ENCODE data around the gene PAQR8. TPM values are rescaled to one million over a fixed set of nuclear protein-coding genes. Genes with fewer than 3 reads are reported as not detected.
A peak's percentile ranks its signal among the peaks of the same experiment; 100 is the strongest.

PAQR8 gene
- total RNA-seq, 1 experiment from 2014 or later = 3.2 TPM

GRCh38 chr6:52389626-52390360 is 27.8 kb downstream of the PAQR8 start:
- peak; percentile 92 for DNase-seq
- Histone ChIP-seq H3K36me3 (no peaks in the 10 kb centered on the region), H3K9me3 (peaks cover 3% of the 10 kb centered on the region), H3K27me3 (no peaks in the 10 kb centered on the region), H3K4me3 (no peak overlapping the region)

DNA sequence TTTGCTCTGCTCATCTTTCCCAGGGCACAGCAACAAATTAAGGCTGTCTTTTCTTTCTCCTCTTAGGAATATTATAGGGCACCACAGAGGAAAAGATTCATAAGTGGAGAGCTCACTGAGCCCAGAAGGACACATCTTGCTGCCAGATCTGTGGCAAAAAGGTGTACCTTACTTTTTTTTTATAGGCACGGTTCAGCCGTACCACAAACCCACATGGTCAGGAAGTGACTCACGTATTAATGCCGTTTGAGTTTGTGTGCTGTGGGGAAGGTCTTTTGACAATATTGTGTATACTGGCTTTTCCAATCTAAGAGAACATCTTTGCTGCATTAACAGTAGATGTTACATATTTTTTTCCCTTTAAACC is 28.4 kb downstream of the PAQR8 start:
- Histone ChIP-seq H3K27me3 (no peaks in the 10 kb centered on the region), H3K36me3 (no peaks in the 10 kb centered on the region), H3K4me3 (no peak overlapping the region), H3K9me3 (peaks cover 3% of the 10 kb centered on the region)
- peak; percentile 65 for DNase-seq

DNA sequence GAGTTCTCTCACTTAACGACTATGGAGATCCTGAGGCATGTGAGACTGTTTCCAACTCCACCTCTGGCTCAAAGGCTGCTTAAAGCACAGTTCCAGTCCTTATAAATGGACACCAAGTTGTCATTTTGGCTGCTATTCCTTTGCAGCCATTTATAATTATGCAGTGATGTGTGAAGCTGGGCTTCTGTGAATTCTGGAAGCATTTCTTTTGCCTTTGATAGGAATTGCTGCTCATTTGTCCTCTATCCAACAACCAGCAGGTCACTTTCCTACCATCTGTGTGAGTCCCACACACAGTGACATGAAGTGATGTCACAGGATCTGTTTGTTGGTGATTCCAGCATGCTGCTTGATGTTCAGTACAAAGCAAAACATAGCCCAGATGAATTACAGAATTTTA is 29.6 kb downstream of the PAQR8 start:
- Histone ChIP-seq H3K36me3 (no peaks in the 10 kb centered on the region), H3K4me3 (no peak overlapping the region), H3K27me3 (no peaks in the 10 kb centered on the region), H3K9me3 (peaks cover 3% of the 10 kb centered on the region)
- no peak for DNase-seq

GRCh38 chr6:52392944-52393343 is 31.0 kb downstream of the PAQR8 start:
- DNase-seq = no peak
- Histone ChIP-seq H3K9me3 (no peaks in the 10 kb centered on the region; the same call in 1 of the 2 replicates), H3K27me3 (no peaks in the 10 kb centered on the region), H3K4me3 (no peak overlapping the region), H3K36me3 (no peaks in the 10 kb centered on the region)

DNA sequence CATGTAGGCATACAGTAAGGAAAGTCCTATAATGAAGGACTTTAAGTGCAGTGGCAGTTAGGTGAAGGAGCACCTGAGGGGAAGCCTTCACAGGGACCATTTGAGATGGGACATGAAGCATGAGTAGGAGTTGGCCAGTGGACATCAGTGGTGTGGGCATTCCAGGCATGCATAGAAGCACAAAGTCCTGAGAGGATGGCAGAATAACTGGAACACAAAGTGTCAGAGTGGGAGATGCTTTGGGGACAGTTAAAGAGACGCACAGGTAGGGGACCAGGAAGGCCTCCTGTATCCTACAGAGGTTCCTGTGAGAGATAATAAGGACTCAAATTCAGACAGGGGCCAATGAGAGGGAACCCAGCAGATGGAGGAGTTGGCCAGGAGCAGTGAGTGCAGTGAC is 31.8 kb downstream of the PAQR8 start:
- H3K4me3 ChIP-seq = no peak overlapping the region
- no peaks in the 10 kb centered on the region for H3K27me3 ChIP-seq
- no peaks in the 10 kb centered on the region for H3K9me3 ChIP-seq
- no peak for DNase-seq
- no peaks in the 10 kb centered on the region for H3K36me3 ChIP-seq

GRCh38 chr6:52394251-52394666 is 32.3 kb downstream of the PAQR8 start:
- no peaks in the 10 kb centered on the region for H3K36me3 ChIP-seq
- no peak overlapping the region for H3K4me3 ChIP-seq
- no peaks in the 10 kb centered on the region for H3K27me3 ChIP-seq
- no peaks in the 10 kb centered on the region for H3K9me3 ChIP-seq
- no peak for DNase-seq

DNA sequence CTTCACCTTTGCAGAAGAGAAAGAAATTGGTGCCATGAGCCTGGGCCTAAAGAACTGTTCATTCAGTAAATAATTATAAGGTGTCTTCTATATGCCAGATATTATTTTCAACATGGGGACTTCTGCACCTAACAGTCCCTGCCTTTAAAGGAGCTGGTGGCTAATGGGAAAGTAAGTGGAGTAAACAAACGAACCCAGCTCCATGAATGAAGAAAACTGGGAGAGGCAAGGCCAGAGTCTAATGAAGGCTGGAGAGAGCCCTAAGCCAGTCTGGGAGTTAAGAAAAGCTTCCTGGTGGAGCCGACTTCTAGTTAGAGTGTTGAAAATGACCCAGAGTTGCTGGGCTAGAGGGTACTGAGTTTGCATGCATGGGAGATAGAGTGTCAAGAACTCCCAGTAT is 34.0 kb downstream of the PAQR8 start:
- no peak for DNase-seq
- no peak overlapping the region for H3K4me3 ChIP-seq
- H3K36me3 ChIP-seq = no peaks in the 10 kb centered on the region
- no peaks in the 10 kb centered on the region for H3K27me3 ChIP-seq
- H3K9me3 ChIP-seq = no peaks in the 10 kb centered on the region

GRCh38 chr6:52399511-52400312 is 37.8 kb downstream of the PAQR8 start:
- H3K27me3 ChIP-seq = no peaks in the 10 kb centered on the region
- H3K36me3 ChIP-seq = no peaks in the 10 kb centered on the region
- H3K4me3 ChIP-seq = no peak overlapping the region
- no peaks in the 10 kb centered on the region for H3K9me3 ChIP-seq
- DNase-seq = peak; percentile 62

DNA sequence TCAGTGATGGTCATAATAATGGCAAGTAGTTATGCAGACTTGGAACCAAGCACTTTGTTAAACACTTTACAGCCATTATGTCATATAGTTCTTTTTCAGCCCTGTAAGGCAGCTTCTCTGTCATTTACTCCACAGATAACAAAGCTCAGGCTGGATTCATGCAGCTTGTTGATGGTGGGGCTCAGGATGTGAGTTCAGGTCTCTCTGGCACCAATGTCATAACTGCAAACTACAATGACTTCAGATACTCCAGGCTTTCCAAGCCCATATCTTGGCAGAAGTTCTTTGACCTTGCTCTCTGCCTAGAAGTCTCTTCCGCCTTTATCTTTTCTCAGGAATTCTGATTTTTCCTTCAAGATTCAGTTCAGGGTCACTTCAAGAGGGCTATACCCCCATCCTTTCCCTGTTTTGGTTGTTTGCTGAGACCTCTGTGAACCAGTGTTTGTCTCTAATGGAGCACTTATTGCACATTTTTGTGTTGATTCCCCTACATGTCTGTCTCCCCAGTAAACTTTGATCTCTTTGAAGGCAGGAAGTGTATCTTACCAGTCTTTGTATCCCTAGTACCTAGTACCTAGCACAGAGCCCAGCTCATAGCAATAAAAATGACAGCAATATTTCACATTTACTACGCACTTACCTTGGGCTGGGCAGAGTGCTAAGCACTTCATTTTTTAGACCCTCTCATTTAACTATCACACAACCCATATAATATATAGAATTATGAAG is 38.5 kb downstream of the PAQR8 start:
- Histone ChIP-seq H3K9me3 (no peaks in the 10 kb centered on the region), H3K4me3 (no peak overlapping the region), H3K27me3 (no peaks in the 10 kb centered on the region), H3K36me3 (no peaks in the 10 kb centered on the region)
- DNase-seq = no peak

- no peaks in the 10 kb centered on the region for H3K36me3 ChIP-seq
- H3K27me3 ChIP-seq = no peaks in the 10 kb centered on the region
- no peaks in the 10 kb centered on the region for H3K9me3 ChIP-seq
- H3K4me3 ChIP-seq = no peak overlapping the region
- DNase-seq = no peak
These were observed 41.1 kb downstream of the PAQR8 start for GRCh38 chr6:52403086-52403485.

DNA sequence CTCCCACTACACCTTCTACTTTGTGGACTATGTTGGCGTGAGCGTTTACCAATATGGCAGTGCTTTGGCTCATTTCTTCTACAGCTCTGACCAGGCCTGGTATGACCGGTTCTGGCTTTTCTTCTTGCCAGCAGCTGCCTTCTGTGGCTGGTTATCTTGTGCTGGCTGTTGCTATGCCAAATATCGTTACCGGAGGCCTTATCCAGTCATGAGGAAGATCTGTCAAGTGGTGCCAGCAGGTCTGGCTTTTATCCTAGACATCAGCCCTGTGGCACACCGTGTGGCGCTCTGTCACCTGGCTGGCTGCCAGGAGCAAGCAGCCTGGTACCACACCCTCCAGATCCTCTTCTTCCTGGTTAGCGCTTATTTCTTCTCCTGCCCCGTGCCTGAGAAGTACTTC is 41.7 kb downstream of the PAQR8 start:
- Histone ChIP-seq H3K27me3 (no peaks in the 10 kb centered on the region), H3K9me3 (no peaks in the 10 kb centered on the region), H3K36me3 (no peaks in the 10 kb centered on the region), H3K4me3 (no peak overlapping the region)
- peak; percentile 85 for DNase-seq

GRCh38 chr6:52405243-52405642 is 43.3 kb downstream of the PAQR8 start:
- DNase-seq = no peak
- Histone ChIP-seq H3K9me3 (no peaks in the 10 kb centered on the region), H3K36me3 (no peaks in the 10 kb centered on the region), H3K27me3 (no peaks in the 10 kb centered on the region), H3K4me3 (no peak overlapping the region)

- H3K27me3 ChIP-seq = no peaks in the 10 kb centered on the region
- no peaks in the 10 kb centered on the region for H3K36me3 ChIP-seq
- H3K4me3 ChIP-seq = no peak overlapping the region
- H3K9me3 ChIP-seq = no peaks in the 10 kb centered on the region
- DNase-seq = peak; percentile 42
These were observed 45.5 kb downstream of the PAQR8 start for GRCh38 chr6:52407467-52407866.

- Histone ChIP-seq H3K9me3 (no peaks in the 10 kb centered on the region), H3K36me3 (no peaks in the 10 kb centered on the region), H3K27me3 (no peaks in the 10 kb centered on the region), H3K4me3 (no peak overlapping the region)
- DNase-seq = no peak
These were observed 47.5 kb downstream of the PAQR8 start for GRCh38 chr6:52409499-52409898.

DNA sequence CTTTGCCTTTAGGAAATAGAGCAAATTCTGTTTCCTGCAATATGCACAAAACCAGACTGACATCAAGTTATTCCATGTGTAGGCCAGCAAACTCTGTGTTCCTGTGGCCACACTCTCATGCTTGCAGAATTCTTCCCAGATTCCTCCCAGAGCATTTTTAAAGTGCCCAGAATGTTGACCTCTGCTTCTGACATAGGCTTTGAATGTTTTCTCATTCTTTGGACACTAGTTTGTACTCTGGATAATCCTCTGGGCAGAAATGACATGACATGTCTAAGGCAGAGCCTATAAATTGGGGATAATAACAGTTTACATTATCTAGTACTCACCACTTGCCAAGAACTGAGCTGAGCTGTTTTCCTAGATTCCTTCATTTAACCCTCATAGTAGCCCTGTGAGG is 49.0 kb downstream of the PAQR8 start:
- H3K27me3 ChIP-seq = no peaks in the 10 kb centered on the region
- peak; percentile 62 for DNase-seq

GRCh38 chr6:52411911-52412310 is 50.0 kb downstream of the PAQR8 start:
- H3K4me3 ChIP-seq = no peak overlapping the region
- no peak for DNase-seq
- H3K9me3 ChIP-seq = no peaks in the 10 kb centered on the region
- H3K27me3 ChIP-seq = no peaks in the 10 kb centered on the region
- no peaks in the 10 kb centered on the region for H3K36me3 ChIP-seq

More for the DNA sequence above, 49.0 kb downstream of the PAQR8 start:
- H3K9me3 ChIP-seq = no peaks in the 10 kb centered on the region
- no peak overlapping the region for H3K4me3 ChIP-seq
- no peaks in the 10 kb centered on the region for H3K36me3 ChIP-seq

GRCh38 chr6:52415333-52415732 is 53.4 kb downstream of the PAQR8 start:
- Histone ChIP-seq H3K27me3 (no peaks in the 10 kb centered on the region), H3K36me3 (no peaks in the 10 kb centered on the region; the same call in 1 of the 2 replicates), H3K4me3 (no peak overlapping the region), H3K9me3 (no peaks in the 10 kb centered on the region)
- no peak for DNase-seq

Measured in MG63 (cell line).